NCI-H2196 (cell line): ENCODE results near the gene MOCOS.

Experiments used
- DNase-seq: peaks from one replicate; lab custom pipeline; 2025; ENCODE audit not compliant: unreplicated experiment; lab: John Stamatoyannopoulos, UW

MOCOS gene

GRCh38 chr18:36269157-36269556, 81.9 kb downstream of the MOCOS start:
- no peak for DNase-seq

- no peak for DNase-seq
These were observed 83.9 kb downstream of the MOCOS start for GRCh38 chr18:36271153-36271552.

DNA sequence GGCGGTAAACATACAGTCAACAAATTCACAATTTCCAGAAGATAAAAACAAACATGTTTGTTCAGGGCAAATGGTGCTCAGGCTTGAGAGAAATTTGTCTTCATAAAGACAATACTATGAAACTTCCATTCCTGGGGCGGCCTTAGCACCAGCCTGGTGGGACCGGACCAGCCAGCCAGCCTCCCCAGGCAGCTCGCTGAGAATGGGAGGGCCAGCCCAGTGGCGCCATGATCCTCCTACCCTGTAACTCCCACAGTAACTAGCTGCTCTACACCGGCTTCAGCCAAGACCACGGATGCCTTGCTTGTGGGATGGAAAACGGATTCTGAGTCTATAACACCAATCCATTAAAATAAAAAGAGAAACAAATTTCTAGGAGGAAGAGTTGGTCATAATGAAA, 86.0 kb downstream of the MOCOS start:
- DNase-seq, result no peak

DNA sequence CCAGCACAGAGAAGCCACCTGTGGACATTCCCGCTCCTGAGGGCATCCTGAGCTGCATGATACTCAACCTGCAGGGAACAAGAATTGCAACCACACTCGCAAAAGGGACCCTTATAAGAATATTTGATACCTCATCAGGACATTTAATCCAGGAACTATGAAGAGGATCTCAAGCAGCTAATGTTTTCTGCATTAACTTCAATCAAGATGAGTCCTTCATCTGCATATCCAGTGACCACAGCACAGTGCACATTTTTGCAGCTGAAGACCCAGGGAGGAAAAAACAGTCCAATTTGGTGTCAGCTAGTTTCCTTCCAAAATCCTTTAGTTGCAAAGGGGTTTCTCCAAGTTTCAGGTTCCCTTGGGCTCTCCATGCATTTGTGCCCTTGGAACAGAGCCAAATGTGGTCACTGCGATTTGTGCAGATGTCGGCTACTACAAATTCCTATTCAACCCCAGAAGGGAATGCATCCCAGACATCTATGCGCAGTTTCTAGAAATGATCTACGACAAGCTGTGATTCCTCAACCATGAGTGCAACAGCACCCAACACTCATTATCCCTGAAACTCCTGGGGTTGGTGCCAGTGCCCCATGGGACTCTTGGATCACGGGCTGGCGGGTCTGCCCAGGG, 86.9 kb downstream of the MOCOS start:
- no peak for DNase-seq

GRCh38 chr18:36275561-36275960, 88.3 kb downstream of the MOCOS start:
- no peak for DNase-seq

GRCh38 chr18:36279001-36279400, 91.7 kb downstream of the MOCOS start:
- no peak for DNase-seq

- no peak for DNase-seq
These were observed 94.6 kb downstream of the MOCOS start for GRCh38 chr18:36281936-36282335.

DNA sequence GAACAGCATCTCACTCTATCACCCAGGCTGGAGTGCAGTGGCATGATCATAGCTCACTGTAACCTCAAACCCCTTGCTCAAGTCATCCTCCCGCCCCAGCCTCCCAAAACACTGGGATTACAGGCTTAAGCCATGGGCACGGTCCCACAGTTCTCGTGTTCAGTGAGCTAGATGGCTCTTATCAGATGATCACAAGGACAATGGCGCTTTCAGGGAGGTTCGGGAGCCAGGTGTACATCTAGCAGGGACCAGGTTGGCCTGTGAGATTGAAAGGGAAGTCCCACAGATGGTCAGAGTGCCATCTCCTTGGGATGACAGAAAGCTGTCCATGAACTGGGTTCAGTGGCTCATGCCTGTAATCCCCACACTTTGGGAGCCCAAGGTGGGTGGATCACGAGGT, 96.2 kb downstream of the MOCOS start:
- DNase-seq, result no peak

DNA sequence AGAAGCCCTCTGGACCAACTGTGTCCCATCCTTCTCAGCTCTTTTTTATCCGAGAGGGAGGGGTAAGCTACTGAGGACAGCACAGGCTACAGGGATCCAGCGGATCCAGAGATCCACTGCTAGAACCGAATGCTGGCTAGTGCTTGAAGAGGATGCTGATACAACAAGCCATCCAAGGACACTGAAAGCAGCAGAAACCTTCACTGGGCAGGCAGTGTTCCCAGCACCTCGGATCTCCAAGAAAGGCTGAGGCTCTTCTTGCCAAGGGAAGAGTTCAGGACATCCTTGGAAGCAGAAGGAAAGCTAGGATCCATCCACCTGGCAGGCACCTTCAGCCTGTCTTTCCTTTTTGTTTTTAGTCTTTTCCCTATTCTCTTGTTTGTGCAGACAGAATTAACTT, 97.0 kb downstream of the MOCOS start:
- DNase-seq, result no peak

DNA sequence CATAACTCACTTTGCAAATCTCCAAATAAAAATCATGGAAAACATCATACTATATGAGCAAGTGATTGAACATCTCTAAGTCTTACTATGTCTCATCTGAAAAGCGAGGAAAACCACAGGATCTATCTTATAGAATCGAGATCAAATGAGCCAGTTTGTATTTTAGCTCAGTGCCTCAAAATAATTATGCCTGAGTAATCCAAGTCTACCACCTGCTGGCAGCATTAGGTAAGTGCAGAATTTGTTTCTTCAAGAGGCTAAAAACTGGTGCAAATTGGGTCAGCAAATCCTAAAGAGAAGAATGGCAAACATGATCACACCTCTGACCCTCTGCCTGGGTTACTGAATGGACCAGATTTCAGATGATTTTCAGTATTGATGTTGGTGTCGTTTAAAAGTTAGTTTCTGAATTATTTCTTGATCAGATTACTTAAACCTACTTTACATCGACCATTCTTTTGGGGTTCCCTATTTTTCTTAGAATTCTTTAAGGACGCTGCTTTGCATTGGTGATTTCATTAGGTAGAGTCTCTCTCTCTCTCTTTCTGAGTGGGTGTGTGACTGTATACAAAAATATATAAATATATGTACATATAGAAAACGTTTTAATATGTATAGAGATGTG, 97.5 kb downstream of the MOCOS start:
- peak; percentile 45 for DNase-seq

DNA sequence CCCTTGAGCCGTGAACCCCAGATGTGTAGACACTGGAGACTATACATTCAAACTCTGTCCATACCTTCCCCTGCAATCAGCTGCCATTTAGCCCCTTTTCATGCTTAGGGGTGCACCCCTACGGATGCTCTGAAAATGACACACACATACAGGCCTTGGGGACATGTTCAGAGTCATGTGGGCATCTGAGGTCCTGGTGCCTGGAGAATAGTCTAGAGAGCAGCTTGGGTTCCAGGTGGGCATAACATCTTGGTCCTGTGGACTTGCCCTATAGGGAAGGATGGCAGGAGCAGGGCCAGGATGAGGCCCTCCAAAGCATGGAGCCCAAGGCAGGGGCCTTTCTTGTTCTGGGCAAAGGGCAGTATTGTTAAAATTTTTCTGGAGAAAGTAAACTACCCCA, 100.4 kb downstream of the MOCOS start:
- no peak for DNase-seq

DNA sequence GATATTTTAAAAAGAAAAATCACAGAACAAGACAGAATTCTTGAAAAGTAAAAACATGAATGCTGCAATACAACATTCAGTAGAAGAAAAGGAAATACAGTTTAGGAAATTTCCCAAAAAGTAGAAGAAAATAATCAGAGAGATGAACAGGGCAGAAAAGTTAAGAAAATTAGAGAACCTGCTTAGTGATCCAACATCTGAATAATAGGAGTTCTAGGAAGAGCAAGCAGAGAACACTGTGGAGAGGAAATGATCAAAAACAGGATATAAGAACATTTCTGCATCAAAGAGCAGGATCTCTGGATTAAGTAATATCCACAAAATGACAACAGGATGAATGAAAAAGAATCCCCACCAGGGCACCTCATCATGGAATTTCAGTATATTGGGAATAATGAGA, 101.4 kb downstream of the MOCOS start:
- no peak for DNase-seq

GRCh38 chr18:36294031-36294430, 106.7 kb downstream of the MOCOS start:
- DNase-seq, result no peak

DNA sequence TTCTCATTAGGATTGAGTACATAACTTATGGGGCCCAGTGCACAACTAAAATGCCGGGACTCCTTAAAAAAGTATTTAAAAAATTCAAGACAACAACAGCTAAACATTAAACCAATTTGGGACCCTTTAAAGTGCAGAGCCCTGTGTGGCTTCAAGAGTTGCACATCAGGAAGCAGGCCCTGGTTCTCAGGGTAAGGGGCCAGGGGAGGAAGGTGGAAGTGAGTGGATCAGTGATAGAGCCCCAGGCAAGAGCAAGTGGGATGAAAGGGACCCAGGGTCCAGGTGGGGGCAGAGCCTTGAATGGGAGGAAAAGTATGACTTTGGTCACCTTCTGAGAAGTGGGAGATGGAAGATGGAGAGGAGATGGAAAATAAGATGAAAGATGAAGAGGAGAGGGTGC, 107.9 kb downstream of the MOCOS start:
- no peak for DNase-seq

DNA sequence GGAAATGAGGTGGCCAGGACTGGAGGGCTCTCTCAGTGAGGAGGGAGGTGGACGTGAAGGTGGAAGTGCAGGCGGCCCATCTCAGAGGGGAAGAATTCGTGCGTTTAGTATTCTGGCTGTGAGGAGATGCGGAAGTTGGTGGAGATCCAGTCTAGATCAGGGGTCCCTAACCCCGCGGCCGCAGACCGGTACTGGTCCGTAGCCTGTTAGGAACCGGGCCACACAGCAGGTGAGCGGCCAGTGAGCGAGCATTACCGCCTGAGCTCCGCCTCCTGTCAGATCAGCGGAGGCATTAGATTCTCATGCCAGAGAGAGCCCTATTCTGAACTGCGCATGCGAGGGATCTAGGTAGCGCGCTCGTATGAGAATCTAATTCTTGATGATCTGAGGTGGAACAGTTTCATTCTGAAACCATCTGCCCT, 108.6 kb downstream of the MOCOS start:
- no peak for DNase-seq

GRCh38 chr18:36296650-36297416, 109.5 kb downstream of the MOCOS start:
- DNase-seq, result peak; percentile 6

GRCh38 chr18:36297417-36298125, 110.3 kb downstream of the MOCOS start, which contains the start of gene FHOD3:
TSS of gene FHOD3 (plus strand) at chr18:36297713. CDS start at chr18:36297836, 123 bp downstream.
- peak; percentile 56 for DNase-seq

GRCh38 chr18:36298126-36298741, 110.9 kb downstream of the MOCOS start:
- no peak for DNase-seq

DNA sequence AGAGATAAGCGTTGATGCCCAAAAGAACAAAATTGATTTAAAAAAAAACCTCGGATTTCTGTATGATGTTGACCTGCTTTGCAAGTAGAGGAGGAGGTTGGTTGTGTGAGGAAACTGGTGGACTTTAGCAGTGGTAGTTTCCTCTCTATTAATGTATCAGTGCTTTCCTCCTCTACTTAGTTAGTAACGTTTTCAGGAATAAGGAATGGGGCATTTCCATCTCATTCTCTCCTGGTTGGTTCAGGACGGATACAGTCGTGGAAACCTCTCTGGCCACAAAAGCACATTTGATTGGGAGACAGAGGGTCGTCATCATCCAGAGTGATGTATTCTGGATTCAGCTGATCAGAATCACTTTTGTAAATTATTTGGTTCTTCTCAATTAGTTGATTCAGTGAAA, 111.7 kb downstream of the MOCOS start:
- no peak for DNase-seq

- DNase-seq, result no peak
These were observed 112.9 kb downstream of the MOCOS start for GRCh38 chr18:36300211-36300610.

GRCh38 chr18:36301884-36302283, 114.6 kb downstream of the MOCOS start:
- no peak for DNase-seq
